DND-41 (cell line): ENCODE results near the gene DUSP8.

Experiments
- CTCF ChIP-seq: IDR thresholded peaks from 2 replicates; pipeline ENCODE4 v1.5.1; 2012; ENCODE audit warnings: borderline replicate concordance, low read length, moderate library complexity, mild to moderate bottlenecking; ENCODE audit not compliant: poor library complexity, severe bottlenecking; ENCODE audit errors: extremely low read depth
- EZH2 ChIP-seq: IDR thresholded peaks from 3 replicates; pipeline ENCODE4 v1.6.1; 2012; ENCODE audit warnings: borderline replicate concordance, low read depth, mild to moderate bottlenecking, moderate library complexity, low read length, inconsistent platforms; ENCODE audit not compliant: severe bottlenecking

GRCh38 chr11:1511937-1512496 lies 60.1 kb downstream of the DUSP8 start:
- TF ChIP-seq CTCF (no peak), EZH2 (no peak)
